Measurements from ENCODE around the gene PRRC2A. TPM values are rescaled to one million over a fixed set of nuclear protein-coding genes. Genes with fewer than 3 reads are reported as not detected.

The PRRC2A gene
- total RNA-seq, 1 experiment from 2014 or later = 123 TPM

DNA sequence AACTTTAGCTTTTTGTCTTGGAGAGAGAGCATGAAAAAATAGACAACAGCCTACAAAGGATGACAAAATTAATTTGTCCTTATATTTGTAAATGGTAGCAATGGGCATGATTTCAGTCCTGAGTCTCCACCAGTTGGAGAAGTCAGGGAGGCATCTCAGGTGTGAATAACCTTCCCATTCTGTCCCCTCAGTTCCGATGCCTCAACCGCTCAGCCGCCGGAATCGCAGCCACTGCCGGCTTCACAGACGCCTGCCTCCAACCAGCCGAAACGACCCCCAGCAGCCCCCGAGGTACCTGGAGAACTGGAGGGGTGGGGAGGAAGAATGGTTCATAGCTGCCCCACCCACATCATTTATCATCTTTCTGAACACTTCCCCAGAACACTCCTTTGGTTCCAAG lies 3.6 kb downstream of the PRRC2A start:
- ATAC-seq = no peak
- H3K4me2 ChIP-seq (ENCODE audit: low read length) = no peak overlapping the region
- TF ChIP-seq, protein P1, sequence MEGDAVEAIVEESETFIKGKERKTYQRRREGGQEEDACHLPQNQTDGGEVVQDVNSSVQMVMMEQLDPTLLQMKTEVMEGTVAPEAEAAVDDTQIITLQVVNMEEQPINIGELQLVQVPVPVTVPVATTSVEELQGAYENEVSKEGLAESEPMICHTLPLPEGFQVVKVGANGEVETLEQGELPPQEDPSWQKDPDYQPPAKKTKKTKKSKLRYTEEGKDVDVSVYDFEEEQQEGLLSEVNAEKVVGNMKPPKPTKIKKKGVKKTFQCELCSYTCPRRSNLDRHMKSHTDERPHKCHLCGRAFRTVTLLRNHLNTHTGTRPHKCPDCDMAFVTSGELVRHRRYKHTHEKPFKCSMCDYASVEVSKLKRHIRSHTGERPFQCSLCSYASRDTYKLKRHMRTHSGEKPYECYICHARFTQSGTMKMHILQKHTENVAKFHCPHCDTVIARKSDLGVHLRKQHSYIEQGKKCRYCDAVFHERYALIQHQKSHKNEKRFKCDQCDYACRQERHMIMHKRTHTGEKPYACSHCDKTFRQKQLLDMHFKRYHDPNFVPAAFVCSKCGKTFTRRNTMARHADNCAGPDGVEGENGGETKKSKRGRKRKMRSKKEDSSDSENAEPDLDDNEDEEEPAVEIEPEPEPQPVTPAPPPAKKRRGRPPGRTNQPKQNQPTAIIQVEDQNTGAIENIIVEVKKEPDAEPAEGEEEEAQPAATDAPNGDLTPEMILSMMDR (conservative IDR thresholded peaks at IDR 0.05; ENCODE audit: low read depth, low read length) = no peak
- no peak for TF ChIP-seq EZH2phosphoT487 (IDR thresholded peaks at IDR 0.05; ENCODE audit: borderline replicate concordance, low read length)
- TF ChIP-seq EZH2 (IDR thresholded peaks at IDR 0.05; ENCODE audit: low read length, unreplicated experiment) = no peak
- H3K27me3 ChIP-seq (ENCODE audit: low read length) = no peaks in the 10 kb centered on the region
- no peak overlapping the region for H3K27ac ChIP-seq (ENCODE audit: low read length)
- peaks cover 17% of the 10 kb centered on the region for H3K4me1 ChIP-seq (ENCODE audit: insufficient read depth, low read length)
- BruUV-seq (replicated peaks) = no TSS peak
- H3F3A ChIP-seq (ENCODE audit: low read length, unreplicated experiment) = no peaks in the 10 kb centered on the region
- peaks cover 55% of the 10 kb centered on the region for H3K36me3 ChIP-seq (ENCODE audit: low read depth, low read length)
- no peak overlapping the region for H3K9ac ChIP-seq (ENCODE audit: low read length)
- no peak overlapping the region for H3K4me3 ChIP-seq (ENCODE audit: low read length)
- H3K9me3 ChIP-seq (ENCODE audit: low read length) = no peaks in the 10 kb centered on the region
- H3K9me2 ChIP-seq (replicated peaks; ENCODE audit: low read length) = no peaks in the 10 kb centered on the region
- no peak overlapping the region for H2AFZ ChIP-seq (ENCODE audit: low read length)
- H4K20me1 ChIP-seq (ENCODE audit: low read length) = peaks cover 24% of the 10 kb centered on the region
- ChIA-PET CTCF (no interaction called here), POLR2A (ENCODE audit: unreplicated experiment) (no interaction called here)
- peaks cover 52% of the 10 kb centered on the region for H3K79me2 ChIP-seq (ENCODE audit: low read length)
- no peak for DNase-seq
- intact Hi-C loops (cut with micrococcal nuclease) = no loop called here

DNA sequence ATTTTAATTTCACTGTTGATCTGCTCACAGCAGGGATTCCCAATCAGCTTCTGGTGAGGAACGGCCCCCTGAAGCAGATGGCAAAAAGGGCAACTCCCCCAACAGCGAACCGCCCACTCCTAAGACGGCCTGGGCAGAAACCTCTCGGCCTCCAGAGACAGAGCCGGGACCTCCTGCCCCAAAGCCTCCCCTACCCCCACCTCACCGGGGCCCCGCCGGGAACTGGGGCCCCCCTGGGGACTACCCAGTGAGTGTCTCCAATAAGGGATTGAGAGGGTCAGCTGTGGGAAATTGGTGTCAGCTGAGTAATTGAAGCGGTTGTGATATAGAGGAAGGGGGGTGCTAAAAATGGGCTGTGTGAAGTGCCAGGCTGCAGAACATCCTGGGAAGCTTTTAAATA lies 6.4 kb downstream of the PRRC2A start:
- no peak for ATAC-seq
- H3K36me3 ChIP-seq (ENCODE audit: low read depth, low read length) = peaks cover 83% of the 10 kb centered on the region
- H4K20me1 ChIP-seq (ENCODE audit: low read length) = peaks cover 20% of the 10 kb centered on the region
- no peaks in the 10 kb centered on the region for H3K9me2 ChIP-seq (replicated peaks; ENCODE audit: low read length)
- H3F3A ChIP-seq (ENCODE audit: low read length, unreplicated experiment) = no peaks in the 10 kb centered on the region
- H3K4me1 ChIP-seq (ENCODE audit: insufficient read depth, low read length) = peaks cover 11% of the 10 kb centered on the region
- no peak overlapping the region for H2AFZ ChIP-seq (ENCODE audit: low read length)
- H3K4me2 ChIP-seq (ENCODE audit: low read length) = no peak overlapping the region
- H3K27me3 ChIP-seq (ENCODE audit: low read length) = no peaks in the 10 kb centered on the region
- no peak overlapping the region for H3K27ac ChIP-seq (ENCODE audit: low read length)
- intact Hi-C loops (cut with micrococcal nuclease) = no loop called here
- ChIA-PET POLR2A (ENCODE audit: unreplicated experiment) (no interaction called here), CTCF (no interaction called here)
- TF ChIP-seq, protein P1 (conservative IDR thresholded peaks at IDR 0.05; ENCODE audit: low read depth, low read length) = no peak
- TF ChIP-seq EZH2 (IDR thresholded peaks at IDR 0.05; ENCODE audit: low read length, unreplicated experiment) (no peak), EZH2phosphoT487 (IDR thresholded peaks at IDR 0.05; ENCODE audit: borderline replicate concordance, low read length) (no peak)
- no peak overlapping the region for H3K9ac ChIP-seq (ENCODE audit: low read length)
- DNase-seq = no peak
- peaks cover 38% of the 10 kb centered on the region for H3K79me2 ChIP-seq (ENCODE audit: low read length)
- H3K9me3 ChIP-seq (ENCODE audit: low read length) = no peaks in the 10 kb centered on the region
- no TSS peak for BruUV-seq (replicated peaks)
- H3K4me3 ChIP-seq (ENCODE audit: low read length) = no peak overlapping the region

DNA sequence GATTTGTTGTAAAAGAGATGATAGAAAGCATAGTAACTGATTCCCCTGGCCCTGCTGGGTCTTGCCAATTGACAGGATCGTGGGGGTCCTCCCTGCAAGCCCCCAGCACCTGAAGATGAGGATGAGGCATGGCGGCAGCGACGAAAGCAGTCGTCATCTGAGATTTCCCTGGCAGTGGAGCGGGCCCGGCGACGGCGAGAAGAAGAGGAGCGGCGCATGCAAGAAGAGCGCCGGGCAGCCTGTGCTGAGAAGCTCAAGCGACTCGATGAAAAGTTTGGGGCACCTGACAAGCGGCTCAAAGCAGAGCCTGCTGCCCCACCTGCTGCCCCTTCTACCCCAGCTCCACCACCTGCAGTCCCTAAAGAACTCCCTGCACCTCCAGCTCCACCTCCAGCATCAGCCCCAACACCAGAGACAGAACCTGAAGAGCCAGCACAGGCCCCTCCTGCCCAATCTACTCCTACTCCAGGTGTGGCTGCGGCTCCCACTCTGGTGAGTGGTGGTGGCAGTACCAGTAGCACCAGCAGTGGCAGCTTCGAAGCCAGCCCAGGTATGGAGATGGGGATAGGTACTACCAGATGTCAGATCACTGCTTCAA lies 7.3 kb downstream of the PRRC2A start:
- Histone ChIP-seq H3K27me3 (ENCODE audit: low read length) (no peaks in the 10 kb centered on the region), H3K36me3 (ENCODE audit: low read depth, low read length) (peaks cover 91% of the 10 kb centered on the region), H3F3A (ENCODE audit: low read length, unreplicated experiment) (no peaks in the 10 kb centered on the region), H2AFZ (ENCODE audit: low read length) (no peak overlapping the region), H3K79me2 (ENCODE audit: low read length) (peaks cover 30% of the 10 kb centered on the region), H3K4me3 (ENCODE audit: low read length) (no peak overlapping the region), H3K9me2 (replicated peaks; ENCODE audit: low read length) (no peaks in the 10 kb centered on the region), H3K4me2 (ENCODE audit: low read length) (no peak overlapping the region), H3K27ac (ENCODE audit: low read length) (no peak overlapping the region), H3K4me1 (ENCODE audit: insufficient read depth, low read length) (peaks cover 3% of the 10 kb centered on the region), H4K20me1 (ENCODE audit: low read length) (peaks cover 14% of the 10 kb centered on the region), H3K9ac (ENCODE audit: low read length) (no peak overlapping the region), H3K9me3 (ENCODE audit: low read length) (no peaks in the 10 kb centered on the region)
- DNase-seq = no peak
- CTCF ChIA-PET = no interaction called here
- BruUV-seq (replicated peaks) = no TSS peak
- POLR2A ChIA-PET (ENCODE audit: unreplicated experiment) = no interaction called here
- ATAC-seq = no peak
- TF ChIP-seq EZH2 (IDR thresholded peaks at IDR 0.05; ENCODE audit: low read length, unreplicated experiment) (no peak), EZH2phosphoT487 (IDR thresholded peaks at IDR 0.05; ENCODE audit: borderline replicate concordance, low read length) (no peak)
- TF ChIP-seq, protein P1 (conservative IDR thresholded peaks at IDR 0.05; ENCODE audit: low read depth, low read length) = no peak
- intact Hi-C loops (cut with micrococcal nuclease) = no loop called here

Data from PC-3 (cell line).